ENCODE results near the gene CCDC88C.
"Not testable (repeated sequence)": the region's sequence is repeated elsewhere in the genome, so short reads cannot be mapped to it uniquely, and the experiment has no call there.

CCDC88C gene

DNA sequence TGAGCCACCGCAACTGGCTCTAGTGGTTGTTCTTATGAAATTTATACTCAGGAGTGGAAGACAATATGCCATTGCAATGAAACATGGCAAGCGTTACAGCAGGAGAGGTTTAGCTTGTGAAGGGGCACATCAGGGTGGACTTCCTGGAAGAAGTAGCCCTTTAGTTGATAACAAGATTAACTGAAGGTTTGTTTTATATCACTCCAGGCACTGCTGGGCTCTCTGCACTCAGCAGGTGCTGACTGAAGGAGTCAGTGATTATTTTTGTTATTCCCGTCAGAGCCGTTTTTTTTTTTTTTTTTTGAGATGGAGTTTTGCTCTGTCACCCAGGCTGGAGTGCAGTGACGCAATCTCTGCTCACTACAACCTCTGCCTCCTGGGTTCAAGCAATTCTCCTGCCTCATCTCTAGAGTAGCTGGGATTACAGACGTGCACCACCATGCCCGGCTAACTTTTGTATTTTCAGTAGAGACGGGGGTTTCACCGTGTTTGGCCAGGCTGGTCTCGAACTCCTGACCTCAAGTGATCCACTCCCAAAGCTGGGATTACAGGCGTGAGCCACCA, 155.6 kb downstream of the CCDC88C start:
- DNase-seq = no peak

DNA sequence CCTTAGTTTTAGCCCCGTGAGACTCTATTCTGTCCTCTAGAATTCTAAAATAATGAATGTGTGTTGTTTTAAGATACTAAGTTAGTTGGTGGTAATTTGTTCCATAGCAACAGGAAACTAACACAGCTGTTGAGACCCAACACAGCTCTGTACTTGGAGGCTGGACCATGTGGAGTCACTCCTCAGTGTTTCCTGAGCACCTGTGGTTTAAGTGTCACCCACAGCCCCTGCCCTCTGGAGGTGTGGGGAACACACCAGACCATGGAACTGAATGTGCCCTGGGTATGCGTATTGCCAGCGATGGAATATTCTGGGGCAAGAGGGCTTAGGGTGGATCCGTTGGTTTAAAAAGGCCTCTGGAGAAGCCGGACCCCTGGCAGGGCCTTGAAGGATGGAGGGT, 156.5 kb downstream of the CCDC88C start:
- peak in 1 of 2 experiments; percentile 41 for DNase-seq

DNA sequence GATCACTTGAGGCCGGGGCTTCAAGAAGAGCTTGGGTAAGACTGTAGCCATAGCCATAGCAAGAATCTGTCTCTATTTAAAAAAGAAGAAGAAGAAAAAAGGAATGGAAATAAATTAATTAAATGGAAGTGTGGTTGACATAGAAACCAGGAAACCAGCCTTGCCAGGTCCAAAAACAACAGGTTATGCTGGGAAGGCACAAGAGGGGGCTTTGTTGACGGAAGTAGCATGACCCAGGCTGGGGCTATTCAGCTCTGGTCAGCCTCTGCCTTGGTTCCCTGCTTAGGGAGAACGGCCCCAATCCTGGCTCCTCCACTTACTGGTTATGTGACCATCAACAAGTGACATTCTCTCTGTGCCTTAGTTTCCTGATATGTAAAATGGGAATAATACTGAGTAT, 158.7 kb downstream of the CCDC88C start:
- no peak for DNase-seq

DNA sequence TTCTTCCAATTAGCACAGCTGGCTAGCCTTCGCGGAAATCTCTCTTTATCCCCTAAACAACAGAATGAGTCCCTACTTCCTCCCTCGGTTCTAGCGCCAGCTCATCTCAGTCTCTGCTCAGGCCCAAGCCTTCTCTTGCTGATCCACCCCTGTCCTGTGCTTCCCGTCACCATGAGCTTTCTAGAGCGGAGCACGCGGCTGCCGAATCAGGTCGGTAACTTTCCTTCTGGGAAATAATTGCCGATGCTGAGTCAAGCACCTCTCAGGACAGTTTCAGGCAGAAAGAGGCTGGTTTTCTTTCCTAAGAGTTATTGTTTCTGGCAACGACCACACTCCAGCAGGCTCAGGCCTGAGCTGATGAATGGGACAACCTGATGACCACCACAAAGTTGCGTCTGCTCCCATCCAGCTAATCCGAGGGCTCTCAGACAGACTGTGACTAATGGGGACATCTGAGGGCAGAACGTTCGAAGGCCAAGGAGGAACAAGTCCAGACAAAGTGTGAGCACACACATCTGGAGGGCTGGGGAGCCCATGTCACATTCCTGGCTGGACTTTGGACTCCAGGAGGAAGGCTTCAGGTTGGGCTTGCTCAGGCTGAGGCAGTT, 159.5 kb downstream of the CCDC88C start:
- no peak for DNase-seq

DNA sequence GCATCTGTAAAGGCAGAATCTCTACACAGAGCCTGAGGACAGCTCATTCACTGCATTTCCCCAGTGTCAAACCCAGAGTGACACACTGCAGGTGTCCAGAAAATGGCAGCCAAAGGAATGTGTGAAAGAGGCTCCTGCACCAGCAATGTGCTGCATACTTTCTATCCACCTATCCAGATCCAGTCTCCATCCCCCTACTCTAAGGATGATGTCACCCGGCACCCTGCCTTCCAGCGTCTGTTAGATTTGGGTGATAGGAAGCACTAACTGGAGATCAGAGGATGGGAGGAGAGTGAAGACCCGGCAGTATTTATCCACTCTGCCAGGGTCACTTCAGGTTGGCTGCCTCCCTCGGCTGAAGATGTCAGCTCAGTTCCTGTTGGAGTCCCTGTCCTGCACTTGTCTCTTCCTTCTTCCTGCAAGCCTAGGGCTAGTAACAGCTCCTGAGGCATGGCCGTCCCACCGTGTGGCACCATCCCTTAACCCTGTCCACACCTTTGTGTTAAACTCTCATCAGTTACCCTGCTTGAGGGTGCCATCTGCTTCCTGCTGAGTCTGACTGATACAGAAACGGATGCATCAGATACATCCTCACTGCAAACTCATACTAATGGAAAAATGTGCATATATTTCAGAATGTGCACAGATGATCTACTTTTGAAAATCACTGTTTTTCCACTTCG, 160.2 kb downstream of the CCDC88C start:
- no peak for DNase-seq

DNA sequence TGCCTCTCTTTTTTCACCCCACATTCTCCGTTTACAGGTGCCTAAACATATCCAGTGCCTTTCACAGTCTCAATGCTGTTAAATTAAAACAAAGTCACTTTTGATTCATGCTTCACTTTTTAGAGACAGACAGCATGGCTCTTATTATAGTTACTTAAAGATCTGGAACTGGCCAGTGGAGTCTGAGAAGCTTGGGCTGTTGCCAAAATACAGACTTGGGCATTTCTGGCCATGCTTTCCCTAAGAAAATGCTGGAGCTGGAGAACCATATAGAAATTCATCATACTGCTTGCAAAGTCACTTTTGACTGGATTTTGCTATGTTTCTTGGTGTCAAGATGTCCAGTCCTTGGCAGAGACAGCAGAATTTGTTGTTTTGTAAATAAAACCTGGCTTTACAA, 161.0 kb downstream of the CCDC88C start:
- DNase-seq = no peak

DNA sequence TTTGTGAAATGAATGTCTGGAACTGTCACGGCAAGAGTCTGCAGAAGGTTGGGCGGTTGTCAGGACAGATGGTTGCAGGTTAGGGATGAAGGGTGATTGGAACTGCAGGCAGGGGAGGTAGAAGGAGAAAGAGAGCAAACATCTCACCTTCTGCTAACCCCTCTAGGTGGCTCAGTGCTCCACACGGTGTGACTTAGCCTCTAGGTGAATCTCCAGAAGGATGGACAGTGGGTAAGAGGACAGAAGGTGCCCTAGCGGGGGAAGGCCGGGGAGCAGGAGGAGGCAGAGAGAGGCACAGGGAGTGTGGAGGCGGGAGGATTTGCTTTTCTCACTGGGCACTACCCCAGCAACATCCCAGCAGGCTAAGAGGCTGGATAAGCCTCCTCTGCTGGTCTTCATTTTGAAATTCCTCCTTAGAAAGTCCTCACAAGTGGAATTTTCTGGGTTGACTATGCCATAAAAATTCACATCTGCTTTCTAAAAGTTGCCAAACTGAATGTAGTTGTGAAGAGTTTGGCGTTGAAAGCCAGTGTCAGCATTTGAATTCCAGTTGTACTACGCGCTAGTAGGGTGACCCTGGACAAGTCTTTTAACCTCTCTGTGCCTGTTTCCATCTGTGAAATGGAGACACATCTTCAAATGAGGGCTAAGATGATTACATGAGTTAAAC, 162.5 kb downstream of the CCDC88C start:
- no peak for DNase-seq

DNA sequence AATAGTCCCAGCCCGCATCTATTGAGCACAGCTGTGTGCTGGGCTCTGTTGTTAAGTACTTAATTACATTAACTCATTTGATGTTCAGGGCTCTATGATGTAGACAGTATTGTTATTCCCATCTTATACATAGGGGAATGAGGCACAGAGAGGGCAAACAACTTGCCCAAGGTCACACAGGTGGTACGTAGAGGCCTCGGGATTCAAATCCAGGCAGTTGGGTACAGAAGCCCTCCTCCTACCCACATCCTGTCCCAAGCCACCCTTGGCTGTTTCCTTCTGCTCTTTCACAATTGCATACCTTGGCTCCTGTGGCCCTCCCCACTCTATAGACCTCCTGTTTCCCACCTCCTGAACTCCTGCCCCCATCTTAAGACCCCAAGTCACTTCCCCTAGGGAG, 163.2 kb downstream of the CCDC88C start:
- DNase-seq = no peak

DNA sequence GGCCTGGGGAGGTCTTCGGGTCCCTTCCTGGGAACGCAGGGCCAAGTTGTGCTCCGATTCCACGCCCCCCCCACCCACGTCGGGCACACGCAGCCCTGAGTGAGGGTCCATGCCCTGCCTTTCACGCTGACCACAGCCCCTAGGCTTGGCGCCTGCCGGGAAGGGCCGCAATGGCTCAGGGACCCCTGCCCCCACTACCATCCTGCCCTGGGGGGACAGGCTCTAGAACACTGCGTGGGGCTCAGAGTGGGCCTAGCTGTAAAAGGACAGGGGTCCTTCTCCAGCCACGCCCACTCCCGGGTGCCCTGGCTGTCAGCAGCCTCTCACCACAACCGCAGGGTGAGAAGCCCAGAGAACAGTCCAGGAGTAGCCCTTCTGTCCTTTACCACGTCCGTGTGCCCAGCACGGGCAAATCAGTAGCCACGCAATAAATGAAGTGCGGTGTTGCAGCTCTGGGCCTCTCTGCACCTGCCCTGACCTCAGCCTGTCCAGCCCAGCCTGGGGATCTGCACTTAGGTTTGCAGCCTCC, 163.8 kb downstream of the CCDC88C start:
- no peak for DNase-seq

DNA sequence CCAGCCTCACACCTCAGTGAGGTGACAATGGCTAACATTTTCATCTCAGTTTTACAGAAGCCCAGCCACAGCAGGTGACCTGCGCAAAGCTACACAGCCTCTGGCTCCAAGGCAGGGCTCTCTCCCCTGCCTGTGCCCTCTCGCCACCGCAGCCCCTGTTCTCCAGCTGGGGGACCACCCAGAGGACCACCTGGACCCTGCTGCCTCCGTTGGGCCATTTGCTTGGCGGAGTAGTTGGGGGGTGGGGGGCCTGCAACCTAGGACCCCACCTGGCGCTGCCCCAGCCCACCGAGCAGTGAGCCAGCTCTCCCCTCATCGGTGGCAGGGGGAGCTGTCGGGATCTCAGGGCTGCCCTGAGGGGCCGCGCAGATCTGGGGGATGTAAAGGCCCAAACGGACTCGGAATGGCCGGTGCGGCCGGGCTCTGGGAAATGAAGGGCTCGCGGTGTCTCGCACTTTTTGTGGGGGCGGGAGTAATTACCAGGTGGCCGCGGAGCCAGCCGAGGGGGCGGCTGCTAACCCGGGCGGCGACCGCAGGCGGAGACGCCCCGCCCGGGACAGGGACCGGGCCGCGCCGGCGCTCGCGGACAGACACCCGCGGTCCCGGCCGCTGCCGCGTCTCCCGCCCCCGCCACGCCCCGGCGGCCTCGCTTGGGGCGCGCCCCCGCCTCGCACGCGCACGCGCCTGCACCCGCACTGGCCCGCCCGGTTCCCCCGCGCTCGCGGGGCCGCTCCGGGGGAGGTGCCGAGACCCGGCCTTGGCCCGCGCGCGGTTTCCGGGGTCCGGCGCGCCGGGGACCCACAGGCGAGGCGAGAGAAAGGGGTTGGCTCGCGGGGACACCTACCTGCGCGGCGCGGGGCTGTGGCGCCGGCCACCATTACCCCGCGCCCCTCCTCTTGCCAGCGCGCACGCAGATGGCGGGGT, 164.5 kb downstream of the CCDC88C start:
- no peak for DNase-seq

DNA sequence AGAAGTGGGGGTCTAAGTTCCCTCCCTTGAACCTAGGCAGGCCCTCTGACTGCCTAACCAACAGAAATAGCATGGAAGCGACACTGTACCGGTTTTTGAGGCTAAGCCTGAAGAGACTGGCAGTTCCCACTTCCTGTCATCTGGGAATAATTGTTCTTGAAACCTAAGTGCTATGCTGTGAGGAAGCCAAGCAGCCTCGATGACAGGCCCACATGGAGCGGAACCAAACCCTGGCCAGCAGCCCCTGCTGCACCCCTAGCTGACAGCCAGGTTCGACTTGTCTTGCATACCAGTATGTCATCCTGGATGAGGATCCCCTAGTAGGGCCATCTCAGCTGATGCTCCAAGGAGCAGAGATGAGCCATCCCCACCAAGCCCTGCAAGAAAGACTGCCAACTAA, 166.7 kb downstream of the CCDC88C start:
- DNase-seq = no peak

DNA sequence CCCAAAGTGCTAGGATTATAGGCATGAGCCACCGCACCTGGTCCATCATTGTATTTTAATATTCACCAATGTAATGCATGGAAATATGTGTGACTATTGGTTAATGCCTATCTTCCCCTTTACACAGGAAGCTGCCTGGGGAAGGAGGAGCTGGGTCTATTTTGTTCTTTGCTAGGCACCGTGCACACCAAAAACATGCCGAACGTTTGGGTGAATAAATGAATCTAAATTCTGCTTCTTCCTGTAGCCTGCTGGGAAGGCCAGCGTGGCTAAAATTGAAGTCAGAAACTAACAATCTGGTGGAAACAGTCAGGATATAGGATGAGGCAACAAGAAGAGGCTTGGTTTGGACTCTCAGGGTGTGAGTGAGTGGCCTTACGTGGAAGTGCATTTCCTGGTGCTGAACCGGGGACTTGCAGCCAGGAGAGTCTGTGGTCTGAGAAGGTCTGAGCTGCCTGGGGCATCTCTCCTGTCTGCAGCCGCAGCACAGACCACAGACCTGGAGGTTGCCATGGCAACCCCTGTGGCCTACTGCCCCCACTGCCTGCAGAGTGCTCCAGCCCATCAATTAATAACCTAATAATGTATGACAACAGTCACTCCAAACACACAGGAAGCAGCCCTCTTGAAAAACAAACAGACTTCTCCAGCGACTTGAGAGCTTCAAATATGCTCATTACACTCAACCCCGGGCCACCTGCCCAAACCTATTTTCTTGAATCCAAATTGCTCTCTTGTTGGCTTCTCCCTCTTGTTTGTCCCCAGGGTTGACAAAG, 167.6 kb downstream of the CCDC88C start:
- DNase-seq = no peak

DNA sequence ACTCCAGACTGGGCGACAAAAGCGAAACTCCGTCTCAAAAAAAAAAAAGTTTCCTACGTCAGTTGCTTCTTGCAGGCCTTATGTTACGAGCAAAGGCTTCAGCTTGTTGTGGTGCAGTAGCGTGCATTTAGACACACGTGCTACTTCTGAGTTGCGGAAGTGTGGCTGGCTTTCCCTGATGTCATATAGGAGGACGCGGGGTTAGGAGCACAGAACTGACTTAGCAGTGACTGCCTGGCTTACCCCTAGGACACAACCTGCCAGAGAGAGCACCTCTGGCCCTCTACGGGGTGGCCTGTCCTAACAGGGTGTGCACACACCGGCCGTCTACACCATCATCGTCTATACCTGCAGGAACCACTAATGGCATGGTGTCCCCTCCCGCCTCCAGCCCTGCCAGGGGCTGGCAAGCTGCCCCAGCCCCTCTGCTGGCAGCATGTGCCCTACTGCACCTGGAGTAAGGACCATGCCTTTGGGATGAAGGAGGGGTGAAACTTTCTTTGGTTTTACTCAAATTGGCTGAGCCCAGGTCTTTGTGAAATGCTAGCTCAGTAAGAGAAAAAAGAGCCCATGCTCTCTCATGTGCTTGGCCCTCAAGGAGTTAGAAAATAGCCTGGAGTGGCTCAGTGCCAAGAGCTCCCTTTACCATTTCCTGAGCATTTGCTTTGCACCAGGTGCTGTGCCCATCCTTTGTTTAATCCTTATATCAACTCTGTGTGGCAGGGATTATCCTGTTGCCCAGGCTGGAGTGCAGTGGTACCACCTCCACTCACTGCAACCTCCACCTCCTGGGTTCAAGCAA, 171.4 kb downstream of the CCDC88C start:
- peak; percentile 67 to 74 for DNase-seq

DNA sequence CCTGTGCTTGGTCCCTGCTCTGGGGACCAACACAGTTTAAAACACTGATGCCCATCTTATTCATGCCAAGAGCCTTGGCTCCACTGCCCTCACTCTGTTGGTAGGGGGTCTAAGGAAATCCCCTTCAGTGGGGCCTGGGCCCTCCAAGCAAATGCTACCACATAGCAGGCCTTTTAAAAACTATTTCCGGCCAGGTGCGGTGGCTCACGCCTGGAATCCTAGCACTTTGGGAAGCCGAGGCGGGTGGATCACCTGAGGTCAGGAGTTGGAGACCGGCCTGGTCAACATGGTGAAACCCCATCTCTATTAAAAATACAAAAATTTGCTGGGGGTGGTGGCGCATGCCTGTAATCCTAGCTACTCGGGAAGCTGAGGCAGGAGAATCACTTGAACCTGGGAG, 172.0 kb downstream of the CCDC88C start:
- DNase-seq = not testable (repeated sequence)

DNA sequence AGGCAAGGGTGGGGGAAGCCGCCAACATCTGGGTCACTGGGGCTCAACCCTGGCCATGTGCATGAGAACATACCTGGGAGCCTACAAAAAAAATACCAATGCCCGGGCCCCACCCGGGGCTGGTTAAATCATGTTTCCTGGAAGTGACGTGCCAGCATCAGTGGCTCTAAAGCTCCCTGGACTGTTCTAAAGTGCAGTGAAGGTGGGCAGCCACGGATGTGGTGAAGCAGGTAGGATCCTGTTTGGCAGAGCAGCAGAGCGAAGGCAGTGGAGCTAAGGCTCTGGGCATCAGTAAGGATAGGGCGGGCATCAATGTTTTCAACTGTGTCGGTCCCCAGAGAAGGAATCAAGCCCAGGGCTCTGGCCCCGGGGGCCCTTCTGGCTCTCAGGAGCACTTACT, 172.6 kb downstream of the CCDC88C start:
- peak; percentile 68 to 69 for DNase-seq

DNA sequence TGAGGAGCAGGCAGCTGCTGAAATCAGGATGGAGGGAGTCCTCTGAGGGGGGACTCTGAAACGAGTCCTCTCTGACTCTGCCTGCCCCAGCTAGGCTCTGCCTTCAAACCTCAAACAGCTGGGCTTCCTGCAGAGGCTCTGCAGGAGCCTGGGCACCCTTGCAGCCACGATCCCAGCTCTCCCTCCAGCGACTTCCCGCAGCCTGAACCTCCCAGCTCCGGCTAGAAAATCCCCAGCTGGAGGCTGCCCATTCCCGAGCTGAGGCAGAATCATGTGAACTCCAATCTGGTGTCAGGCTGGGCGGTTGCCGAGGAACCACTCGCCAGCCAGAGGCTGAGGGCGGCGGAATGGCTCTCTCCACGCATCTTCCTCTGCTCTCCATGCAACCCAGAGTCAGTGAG, 173.1 kb downstream of the CCDC88C start, which contains the start of gene GPR68:
Gene GPR68, minus strand, starts transcription at position 204 of the 401 bp plus-strand sequence. CDS start 9,654 bp downstream, outside the sequence.
- no peak for DNase-seq

DNA sequence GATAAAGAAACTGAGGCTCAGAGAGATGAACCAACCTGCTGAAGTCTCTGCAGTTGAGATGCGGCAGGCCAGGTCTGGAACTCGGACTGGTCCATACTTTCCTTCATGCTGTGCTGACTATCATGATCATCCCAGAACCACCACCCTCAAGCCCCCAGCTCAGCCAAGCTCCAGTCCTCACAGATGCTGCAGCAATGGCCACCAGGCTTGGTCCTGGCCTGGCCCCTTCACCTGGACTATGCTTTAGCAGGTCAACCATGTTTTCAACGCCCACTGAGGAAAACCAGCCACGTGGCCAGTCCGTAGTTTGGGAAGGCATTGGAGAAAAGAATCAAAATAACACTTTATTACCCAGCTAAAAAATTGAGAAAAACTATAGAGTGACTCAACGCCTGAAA, 174.5 kb downstream of the CCDC88C start:
- DNase-seq = no peak

DNA sequence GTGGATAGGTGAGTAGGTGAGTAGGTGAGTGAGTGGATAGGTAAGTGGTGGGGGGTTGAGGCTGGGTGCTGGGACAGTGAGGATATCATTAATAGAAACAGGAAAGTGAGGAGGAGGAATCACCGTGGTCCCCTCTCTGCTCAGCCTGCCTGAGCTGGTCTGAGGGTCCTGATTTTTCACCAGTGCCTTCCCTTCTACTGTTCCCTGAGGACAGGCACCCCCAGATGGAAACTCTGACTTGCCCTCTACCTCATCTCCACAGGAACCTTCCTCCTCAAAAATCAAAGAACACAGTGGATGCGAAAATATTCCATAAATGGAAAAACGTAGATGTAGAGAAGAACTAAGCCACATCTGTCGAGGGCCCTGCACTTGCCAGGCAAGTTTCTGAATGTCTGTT, 175.0 kb downstream of the CCDC88C start:
- no peak for DNase-seq

DNA sequence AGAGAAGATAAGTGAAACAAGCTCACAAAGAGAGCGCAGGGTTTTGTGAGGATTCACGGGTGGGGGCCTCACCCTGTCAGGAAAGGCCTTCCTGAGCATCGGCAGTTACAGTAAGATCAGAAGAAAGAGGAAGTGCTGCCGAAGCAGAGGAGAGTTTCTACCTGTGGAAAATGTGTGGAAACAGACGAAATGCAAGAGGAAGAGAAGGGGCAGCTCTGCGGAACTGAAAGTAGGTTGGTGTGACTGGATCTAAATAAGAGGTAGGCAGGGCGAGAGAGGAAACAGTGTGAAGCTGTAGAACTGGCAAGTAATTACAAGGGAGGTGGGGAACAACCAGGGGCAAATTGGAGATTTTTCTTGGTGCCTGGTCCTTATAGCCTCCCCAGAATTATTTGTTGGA, 175.8 kb downstream of the CCDC88C start:
- DNase-seq = no peak

DNA sequence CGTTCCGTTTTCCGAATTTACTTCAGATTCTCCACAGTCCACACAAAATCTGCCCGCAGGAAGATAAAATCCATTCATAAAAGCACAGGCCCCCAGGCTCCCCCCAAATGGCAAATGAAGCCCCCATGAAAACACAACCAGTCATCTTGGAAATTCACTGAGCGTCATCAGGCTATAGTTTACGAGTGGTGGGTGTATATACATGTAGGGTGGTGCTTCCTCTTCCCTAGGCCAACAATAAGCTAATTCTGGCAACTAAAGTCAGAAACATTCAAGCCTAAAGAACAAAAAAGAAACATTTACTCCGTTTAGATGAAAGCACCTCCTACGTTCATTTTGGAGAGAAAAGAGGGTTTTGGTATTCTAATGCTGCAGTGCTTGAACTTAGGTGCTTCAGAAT, 179.0 kb downstream of the CCDC88C start:
- no peak for DNase-seq

DNA sequence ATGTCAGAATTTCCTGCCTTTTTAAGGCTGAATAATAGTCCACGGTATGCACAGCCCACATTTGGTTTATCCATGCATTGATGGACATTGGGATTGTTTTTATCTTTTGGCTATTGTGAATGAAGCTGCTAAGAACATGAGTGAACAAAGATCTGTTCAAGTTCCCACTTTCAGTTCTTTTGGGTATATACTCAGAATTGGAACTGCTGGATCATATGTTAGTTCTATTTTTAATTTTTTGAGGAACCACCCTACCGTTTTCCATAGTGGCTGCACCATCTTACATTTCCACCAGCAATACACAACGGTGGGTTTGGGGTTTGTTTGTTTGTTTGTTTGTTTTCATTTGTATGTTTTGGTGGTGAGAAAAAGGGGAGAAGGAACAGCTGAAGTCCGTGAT, 179.5 kb downstream of the CCDC88C start:
- DNase-seq = no peak

Data from activated CD4-positive, alpha-beta T cell treated with anti-CD3 and anti-CD28 coated beads, Interleukin-2, amount 50 U/mL, for 4 hours (primary cell).